ENCODE measurements around the gene DCLK1.

DNA sequence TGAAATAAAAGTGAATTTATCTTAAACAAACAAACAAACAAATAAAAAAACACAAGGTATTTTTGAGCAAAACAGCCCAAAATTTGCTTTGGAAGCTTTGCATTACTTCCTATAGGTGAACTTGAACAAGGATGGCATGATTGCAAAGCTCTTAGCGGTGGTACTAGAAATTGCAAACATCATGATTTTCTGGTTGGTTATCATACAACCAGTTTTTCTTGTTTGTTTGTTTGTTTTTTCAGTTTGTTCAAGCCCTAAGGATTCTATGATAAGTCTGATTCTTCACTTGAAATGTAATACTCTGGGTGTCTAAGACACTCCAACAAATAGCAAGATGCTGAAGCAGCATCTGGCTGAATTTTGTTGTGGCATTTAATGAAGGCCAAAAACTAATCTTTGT lies 15.9 kb downstream of the DCLK1 start:
- TF ChIP-seq, protein P1, sequence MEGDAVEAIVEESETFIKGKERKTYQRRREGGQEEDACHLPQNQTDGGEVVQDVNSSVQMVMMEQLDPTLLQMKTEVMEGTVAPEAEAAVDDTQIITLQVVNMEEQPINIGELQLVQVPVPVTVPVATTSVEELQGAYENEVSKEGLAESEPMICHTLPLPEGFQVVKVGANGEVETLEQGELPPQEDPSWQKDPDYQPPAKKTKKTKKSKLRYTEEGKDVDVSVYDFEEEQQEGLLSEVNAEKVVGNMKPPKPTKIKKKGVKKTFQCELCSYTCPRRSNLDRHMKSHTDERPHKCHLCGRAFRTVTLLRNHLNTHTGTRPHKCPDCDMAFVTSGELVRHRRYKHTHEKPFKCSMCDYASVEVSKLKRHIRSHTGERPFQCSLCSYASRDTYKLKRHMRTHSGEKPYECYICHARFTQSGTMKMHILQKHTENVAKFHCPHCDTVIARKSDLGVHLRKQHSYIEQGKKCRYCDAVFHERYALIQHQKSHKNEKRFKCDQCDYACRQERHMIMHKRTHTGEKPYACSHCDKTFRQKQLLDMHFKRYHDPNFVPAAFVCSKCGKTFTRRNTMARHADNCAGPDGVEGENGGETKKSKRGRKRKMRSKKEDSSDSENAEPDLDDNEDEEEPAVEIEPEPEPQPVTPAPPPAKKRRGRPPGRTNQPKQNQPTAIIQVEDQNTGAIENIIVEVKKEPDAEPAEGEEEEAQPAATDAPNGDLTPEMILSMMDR (IDR thresholded peaks at IDR 0.05 in 8 of 11, conservative IDR thresholded peaks at IDR 0.05 in 3 of 11): no peak
- no peak for TF ChIP-seq POLR2AphosphoS5 (IDR thresholded peaks at IDR 0.05)
- no peak for TF ChIP-seq POLR2A (IDR thresholded peaks at IDR 0.05)

Measured in spleen (tissue), 7 donors.